ENCODE measurements around the gene SLC41A1. TPM values are rescaled to one million over a fixed set of nuclear protein-coding genes. Genes with fewer than 3 reads are reported as not detected.

SLC41A1 gene
- total RNA-seq, 1 experiment from 2014 or later = 10.2 TPM

DNA sequence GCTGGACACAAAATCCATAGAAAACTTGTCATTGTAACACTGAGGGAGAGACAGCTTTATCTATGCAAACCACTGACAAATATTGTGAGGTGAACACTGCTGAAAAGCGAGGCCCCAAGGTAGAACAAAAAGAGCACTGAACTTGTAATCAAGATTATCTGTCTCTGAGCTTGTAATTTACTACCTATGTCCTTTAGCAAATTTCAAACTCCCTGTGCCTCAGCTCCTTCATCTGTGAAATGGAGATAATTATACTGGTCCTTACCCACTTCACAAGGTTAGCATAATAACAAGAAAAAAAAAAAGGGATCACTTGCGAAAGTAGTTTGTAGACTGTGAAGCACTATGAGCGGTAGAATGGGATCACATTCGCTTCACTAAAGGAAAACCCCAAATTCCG is 58.1 kb downstream of the SLC41A1 start:
- DNase-seq (ENCODE audit: low read depth) = no peak

DNA sequence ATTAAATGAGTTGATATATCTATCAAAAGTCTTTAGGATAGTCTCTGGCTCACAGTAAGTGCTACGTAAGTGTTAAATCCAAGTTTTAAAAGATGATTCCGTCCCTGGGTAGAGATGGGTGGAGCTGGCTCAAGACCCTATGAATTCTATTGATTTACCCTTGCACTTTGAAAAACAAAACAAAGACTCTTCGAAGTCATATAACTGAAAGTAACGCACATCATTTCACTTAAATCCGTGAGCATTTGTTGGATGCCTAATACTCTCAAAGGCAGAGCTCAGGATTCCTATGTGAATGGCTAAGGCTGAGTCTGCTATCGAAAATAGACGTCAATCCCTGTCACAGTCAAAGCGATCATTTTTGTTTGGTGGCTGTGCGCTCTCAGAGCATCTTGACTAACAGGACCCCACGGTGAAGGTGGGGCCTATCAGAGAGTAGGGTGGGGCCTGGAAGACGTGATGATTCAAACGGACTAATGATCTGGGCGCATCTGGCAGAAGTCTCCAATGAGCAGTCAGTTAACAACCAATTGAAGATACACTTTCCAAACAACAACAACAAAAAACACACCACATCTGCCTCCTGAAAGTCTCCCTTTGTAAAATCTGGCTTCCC is 61.9 kb downstream of the SLC41A1 start:
- DNase-seq (ENCODE audit: low read depth) = peak; percentile 64

DNA sequence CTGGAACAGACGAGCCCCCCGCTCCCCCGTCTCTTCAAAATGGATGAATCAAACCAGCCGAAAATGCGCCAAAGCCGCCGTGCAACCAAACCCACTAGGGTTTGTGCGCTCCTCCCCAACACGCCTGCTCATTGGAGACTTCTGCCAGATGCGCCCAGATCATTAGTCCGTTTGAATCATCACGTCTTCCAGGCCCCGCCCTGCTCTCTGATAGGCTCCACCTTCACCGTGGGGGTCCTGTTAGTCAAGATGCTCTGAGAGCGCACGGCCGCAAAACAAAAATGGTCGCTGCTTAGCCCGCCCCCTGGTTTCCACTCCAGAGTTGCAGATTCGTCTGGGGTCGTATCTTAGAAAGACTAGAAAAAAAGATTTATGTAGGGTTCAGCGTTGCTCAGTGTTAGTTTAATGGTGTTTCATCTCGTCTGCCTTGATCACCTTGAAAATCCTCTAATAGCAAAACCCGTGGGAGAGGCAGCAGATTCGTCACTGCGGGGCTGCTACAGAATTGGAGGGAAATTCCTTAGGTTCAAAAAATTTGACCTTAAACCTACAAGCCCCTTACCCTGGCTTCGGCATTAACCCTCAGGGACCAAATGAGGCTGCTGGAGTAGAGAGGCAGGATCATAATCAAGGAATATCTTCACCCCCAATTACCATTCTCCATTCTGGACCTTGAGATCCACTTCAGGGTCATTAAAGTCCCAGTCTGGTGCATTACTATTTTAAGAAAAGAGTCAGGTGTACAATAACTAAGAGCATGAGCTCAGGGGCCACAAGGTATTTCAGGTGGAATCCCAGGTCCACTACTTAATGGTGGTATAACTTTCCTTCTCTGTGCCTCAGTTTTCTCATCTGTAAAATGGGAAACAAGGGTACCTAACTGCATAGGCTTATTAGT is 62.6 kb downstream of the SLC41A1 start, which contains the start of gene NUCKS1:
TSS of gene NUCKS1 (minus strand) at position 45 of the 898 bp plus-strand sequence. CDS start 209 bp downstream, outside the sequence.
- peak; percentile 99 for DNase-seq (ENCODE audit: low read depth)

DNA sequence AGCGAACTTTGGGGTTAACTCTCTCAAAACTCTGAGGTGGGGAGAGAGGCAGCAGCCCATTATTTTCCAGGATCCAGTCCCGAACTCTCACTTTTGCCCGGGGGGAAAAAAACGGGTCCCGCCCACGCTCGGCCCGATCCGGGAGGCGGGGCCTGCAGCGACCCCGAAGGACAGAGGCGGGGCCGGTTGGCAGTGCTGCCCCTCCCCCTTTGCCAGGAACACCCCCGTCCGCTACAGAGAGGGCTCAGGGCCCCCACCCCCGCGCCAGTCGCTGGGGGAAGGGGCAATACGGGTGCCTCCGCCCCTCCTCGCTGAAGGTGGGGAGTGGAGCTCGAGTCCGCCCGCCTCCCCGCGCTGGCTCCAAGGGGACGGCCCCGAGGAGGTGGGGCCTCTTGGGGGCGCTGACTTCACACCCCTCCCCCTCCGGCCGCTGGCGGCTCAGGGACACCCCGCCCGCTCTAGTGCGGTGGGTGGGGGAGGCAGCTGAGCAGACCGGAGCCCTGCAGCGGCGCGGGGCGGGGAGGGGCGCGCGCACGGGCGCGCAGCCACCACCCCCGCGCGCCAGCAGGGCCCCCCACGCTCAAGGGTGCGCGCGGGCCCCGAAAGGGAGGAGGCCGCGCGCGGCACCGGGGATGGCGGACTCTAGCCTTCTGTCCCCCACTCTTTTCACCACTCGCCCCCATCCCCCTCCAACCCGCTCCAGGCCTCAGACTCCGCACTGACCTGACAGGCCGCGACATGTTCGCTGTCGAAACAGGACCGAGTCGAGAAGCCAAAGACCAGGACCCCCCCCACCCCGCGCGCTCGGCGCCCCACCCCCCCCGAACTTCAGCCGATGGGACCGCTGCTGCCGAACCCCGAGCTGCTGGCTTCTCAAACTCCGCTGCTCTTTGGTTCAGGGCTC is 63.5 kb downstream of the SLC41A1 start:
- DNase-seq (ENCODE audit: low read depth) = peak; percentile 95

DNA sequence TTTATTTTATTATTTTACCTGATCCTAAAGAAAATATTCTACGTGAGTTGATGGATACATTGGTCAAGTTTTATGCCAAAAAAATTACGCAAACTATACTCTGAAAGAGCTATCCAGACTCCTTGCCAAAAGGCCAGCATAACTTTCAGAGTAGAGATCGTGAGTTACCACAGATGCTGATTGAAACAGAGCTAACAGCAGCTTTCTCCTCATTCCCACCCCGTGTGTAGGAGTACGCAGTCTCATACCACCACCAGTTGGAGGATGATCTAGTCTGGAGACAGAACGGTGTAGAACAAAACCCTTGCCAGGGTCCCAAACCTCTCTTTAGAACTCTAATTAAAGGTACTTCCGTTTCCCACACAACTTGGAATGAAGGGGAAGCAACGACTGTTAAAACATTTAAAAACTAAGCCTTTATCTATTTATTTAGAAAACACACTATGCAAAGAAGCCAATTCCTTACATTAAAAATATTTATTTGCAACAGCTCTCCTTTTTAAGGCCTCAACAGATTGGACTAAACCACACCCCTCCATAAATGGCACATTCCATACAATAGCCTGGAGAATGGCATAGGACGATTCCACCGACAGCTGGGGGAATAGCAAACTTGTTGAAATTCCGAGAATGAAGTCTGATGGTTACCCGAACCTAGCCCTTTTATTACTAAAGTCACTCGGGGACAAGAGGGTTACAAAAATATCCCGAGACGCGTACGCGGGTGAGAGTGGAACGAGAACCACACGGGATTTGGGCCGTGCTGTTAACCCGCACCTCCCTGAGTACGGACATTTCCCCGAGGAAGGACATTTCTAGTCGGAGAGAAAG is 64.4 kb downstream of the SLC41A1 start:
- peak; percentile 50 for DNase-seq (ENCODE audit: low read depth)

DNA sequence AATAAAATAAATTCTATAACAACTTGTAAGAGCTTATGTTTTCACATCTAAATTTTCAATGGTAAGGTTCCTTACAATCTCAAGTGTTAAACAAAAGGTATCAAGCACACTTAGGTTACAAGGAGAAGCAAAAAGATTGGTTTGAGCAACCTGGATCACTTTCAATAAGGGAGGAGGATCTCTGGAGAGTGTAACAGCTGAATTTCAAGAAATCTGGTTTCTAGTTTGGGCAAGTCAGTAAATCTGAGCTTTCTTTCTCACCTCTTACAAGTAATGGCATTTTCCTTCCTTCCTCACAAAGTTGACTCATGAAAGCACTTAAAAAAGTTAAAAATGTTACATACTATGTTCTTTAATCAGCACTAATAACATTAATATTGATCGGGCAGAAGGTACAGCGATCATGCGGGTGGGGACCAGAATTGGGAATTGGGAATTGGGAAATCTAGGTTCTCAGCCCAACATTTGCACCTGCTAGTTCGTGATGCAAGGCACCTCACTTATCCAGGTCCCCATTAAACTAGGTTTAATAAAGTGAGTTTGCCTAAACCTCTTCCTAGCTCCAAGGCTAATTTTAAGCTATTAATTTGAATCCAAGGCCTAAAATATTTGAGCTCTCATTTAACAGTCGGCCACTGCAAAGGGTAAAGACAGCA is 66.1 kb downstream of the SLC41A1 start:
- DNase-seq (ENCODE audit: low read depth) = no peak

DNA sequence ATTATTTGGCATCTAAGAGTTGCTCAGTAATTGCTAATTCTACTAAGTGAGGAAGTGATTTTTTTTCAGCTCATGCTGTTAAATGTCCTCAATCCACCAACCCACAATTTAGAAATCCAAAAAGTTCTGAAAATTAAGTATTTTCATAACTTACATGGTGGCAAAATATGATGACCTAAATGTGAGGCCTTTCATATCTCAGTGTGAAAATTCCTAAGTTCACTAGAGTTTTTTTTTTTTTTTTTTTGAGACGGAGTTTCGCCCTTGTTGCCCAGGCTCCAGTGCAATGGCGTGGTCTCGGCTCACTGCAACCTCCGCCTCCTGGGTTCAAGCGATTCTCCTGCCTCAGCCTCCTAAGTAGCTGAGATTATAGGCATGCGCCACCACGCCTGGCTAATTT is 68.6 kb downstream of the SLC41A1 start:
- no peak for DNase-seq (ENCODE audit: low read depth)

DNA sequence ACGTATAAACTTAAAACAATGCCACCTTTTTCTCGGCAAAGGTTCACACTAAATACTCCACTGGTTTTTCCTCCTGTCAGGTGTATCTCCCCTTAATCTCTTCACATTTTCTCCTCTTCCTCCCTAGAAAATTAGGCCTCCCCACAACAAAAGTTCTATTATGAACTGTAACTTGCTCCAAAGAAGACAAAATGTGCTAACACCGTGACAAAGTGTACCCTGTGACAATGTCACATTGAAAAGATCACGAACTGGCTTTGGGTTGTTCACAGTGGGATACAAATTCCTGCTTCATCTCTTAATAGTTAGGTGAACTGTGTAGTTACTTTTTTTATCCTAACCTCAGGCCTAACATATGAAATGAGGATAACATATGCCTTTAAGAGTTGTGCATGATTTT is 69.0 kb downstream of the SLC41A1 start:
- no peak for DNase-seq (ENCODE audit: low read depth)

DNA sequence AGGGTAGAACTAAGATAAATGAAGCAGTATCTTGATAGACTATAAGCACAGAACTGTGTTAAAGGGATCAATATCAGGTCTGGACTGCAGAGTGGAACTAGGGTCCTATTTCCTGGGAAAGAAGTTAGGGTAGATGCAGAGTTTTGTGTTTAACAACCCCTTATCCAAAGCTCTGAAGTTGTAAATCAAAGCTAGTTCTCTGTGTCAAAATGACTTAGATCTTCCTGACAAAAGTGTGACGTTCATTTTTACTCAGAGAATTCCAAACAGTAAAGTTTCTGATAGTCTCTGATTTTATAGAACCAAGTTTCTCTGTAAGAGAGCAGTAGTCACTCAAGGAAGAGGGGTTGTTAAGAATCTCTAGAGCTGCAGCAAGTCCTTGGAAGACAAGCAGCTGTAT is 71.3 kb downstream of the SLC41A1 start:
- DNase-seq (ENCODE audit: low read depth) = no peak

DNA sequence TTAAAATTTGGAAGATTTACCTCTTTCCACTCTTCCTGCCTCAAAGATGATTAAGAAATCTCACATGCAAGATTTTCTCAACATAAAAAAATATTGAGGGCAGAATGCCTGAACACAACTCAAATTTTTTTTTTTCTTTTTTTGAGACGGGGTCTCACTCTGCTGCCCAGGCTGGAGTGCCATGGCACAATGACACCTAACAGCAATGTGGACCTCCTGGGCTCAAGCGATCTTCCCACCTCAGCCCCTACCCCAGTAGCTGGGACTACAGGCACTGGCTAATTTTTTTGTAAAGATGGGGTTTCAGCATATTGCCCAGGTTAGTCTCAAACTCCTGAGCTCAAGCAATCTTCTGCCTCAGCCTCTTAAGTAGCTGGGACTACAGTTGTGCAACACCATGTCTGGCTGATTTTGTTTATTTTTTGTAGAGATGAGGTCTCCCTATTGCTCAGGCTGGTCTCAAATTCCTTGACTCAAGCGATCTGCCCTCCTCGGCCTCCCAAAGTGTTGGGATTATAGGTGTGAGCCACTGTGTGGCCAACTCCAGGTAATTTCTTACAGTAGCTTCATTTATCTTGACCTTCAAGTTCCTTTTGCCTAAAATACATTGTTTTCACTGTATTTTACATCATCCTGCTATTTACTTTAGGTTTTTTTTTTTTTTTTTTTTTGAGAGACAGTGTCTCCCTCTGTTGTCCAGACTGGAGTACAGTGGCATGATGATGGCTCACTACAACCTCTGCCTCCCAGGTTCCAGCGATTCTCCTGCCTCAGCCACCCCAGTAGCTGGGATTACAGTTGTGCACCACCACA is 73.4 kb downstream of the SLC41A1 start:
- no peak for DNase-seq (ENCODE audit: low read depth)

Other genes starting within 250 kb of the SLC41A1 start
- 14.3 and 16.1 TPM in 2 replicates for gene ELK4, start 181.2 kb downstream of the SLC41A1 start, total RNA-seq (2014; rRNA removed; shearing (Covaris generic))
- 4.4 and 4.7 TPM in 2 replicates for gene SLC45A3, start 132.7 kb downstream of the SLC41A1 start, total RNA-seq (2014; rRNA removed; shearing (Covaris generic))
- gene NUCKS1, start 63.0 kb downstream of the SLC41A1 start, total RNA-seq (2014; rRNA removed; shearing (Covaris generic)) = 154 and 176 TPM in 2 replicates
- 14.6 and 15.1 TPM in 2 replicates for gene RAB29, start 37.7 kb downstream of the SLC41A1 start, total RNA-seq (2014; rRNA removed; shearing (Covaris generic))
- gene PM20D1, start 36.9 kb upstream of the SLC41A1 start, total RNA-seq (2014; rRNA removed; shearing (Covaris generic)) = not detected in 2 replicates
- under 0.01 TPM in 1 of 2 replicates, not detected in the other for gene SLC26A9, start 130.3 kb upstream of the SLC41A1 start, total RNA-seq (2014; rRNA removed; shearing (Covaris generic))
- gene RAB7B, start 190.2 kb upstream of the SLC41A1 start, total RNA-seq (2014; rRNA removed; shearing (Covaris generic)) = 0.96 and 0.98 TPM in 2 replicates
- gene CTSE, start 210.7 kb upstream of the SLC41A1 start, total RNA-seq (2014; rRNA removed; shearing (Covaris generic)) = 0.60 TPM in 1 of 2 replicates, not detected in the other
- not detected in 2 replicates for gene RHEX, start 240.0 kb upstream of the SLC41A1 start, total RNA-seq (2014; rRNA removed; shearing (Covaris generic))

Data from RPMI7951 (cell line).